ENCODE results near the gene ICAM3. TPM values are rescaled to one million over a fixed set of nuclear protein-coding genes. Genes with fewer than 3 reads are reported as not detected.

ICAM3 gene
- total RNA-seq, 2 experiments from 2014 or later: 63.7 to 76.4 TPM

GRCh38 chr19:10295305-10295846 is 44.0 kb downstream of the ICAM3 start:
- H3K9me2 ChIP-seq (ENCODE audit: insufficient read depth, low read length): no peaks in the 10 kb centered on the region
- no peak overlapping the region for H3K27ac ChIP-seq (ENCODE audit: low read depth, low read length, poor library complexity, severe bottlenecking)
- TF ChIP-seq CTCF (conservative IDR thresholded peaks at IDR 0.05; ENCODE audit: low read length) (no peak), EZH2phosphoT487 (IDR thresholded peaks at IDR 0.05; ENCODE audit: borderline replicate concordance, low read depth, low read length) (no peak)
- no peaks in the 10 kb centered on the region for H3K36me3 ChIP-seq (ENCODE audit: insufficient read depth, low read length)
- no peaks in the 10 kb centered on the region for H3K79me2 ChIP-seq (ENCODE audit: insufficient read depth, low read depth, low read length)
- H3K9me3 ChIP-seq (ENCODE audit: low read length): no peaks in the 10 kb centered on the region
- no peak overlapping the region for H3K4me3 ChIP-seq (ENCODE audit: low read depth, low read length, poor library complexity, severe bottlenecking)
- peak; percentile 29 for DNase-seq (ENCODE audit: low spot score)
- H3K4me1 ChIP-seq (ENCODE audit: insufficient read depth, low read length, poor library complexity, severe bottlenecking): peaks cover 34% of the 10 kb centered on the region
- intact Hi-C loops (cut with micrococcal nuclease; ENCODE audit: unreplicated experiment): no loop called here
- no TSS peak for BruUV-seq (replicated peaks)
- ChIA-PET CTCF (ENCODE audit: unreplicated experiment) (no interaction called here), POLR2A (no interaction called here)
- H2AFZ ChIP-seq (ENCODE audit: low read length): no peak overlapping the region
- H3K4me2 ChIP-seq (ENCODE audit: low read length): peak overlapping the region; percentile 32; the same call in 1 of the 2 replicates
- no peaks in the 10 kb centered on the region for H4K20me1 ChIP-seq (ENCODE audit: insufficient read depth, low read length)

GRCh38 chr19:10294368-10294697 is 45.1 kb downstream of the ICAM3 start:
- Histone ChIP-seq H3K79me2 (ENCODE audit: insufficient read depth, low read depth, low read length) (no peaks in the 10 kb centered on the region), H3K9me3 (ENCODE audit: low read length) (no peaks in the 10 kb centered on the region), H3K4me1 (ENCODE audit: insufficient read depth, low read length, poor library complexity, severe bottlenecking) (peaks cover 41% of the 10 kb centered on the region), H3K36me3 (ENCODE audit: insufficient read depth, low read length) (no peaks in the 10 kb centered on the region), H2AFZ (ENCODE audit: low read length) (no peak overlapping the region), H3K9me2 (ENCODE audit: insufficient read depth, low read length) (no peaks in the 10 kb centered on the region), H4K20me1 (ENCODE audit: insufficient read depth, low read length) (no peaks in the 10 kb centered on the region), H3K4me2 (ENCODE audit: low read length) (no peak overlapping the region), H3K4me3 (ENCODE audit: low read depth, low read length, poor library complexity, severe bottlenecking) (no peak overlapping the region), H3K27ac (ENCODE audit: low read depth, low read length, poor library complexity, severe bottlenecking) (no peak overlapping the region)
- no TSS peak for BruUV-seq (replicated peaks)
- TF ChIP-seq EZH2phosphoT487 (IDR thresholded peaks at IDR 0.05; ENCODE audit: borderline replicate concordance, low read depth, low read length): no peak
- no peak for TF ChIP-seq CTCF (conservative IDR thresholded peaks at IDR 0.05; ENCODE audit: low read length)
- ChIA-PET CTCF (ENCODE audit: unreplicated experiment) (no interaction called here), POLR2A (no interaction called here)
- no peak for DNase-seq (ENCODE audit: low spot score)
- intact Hi-C loops (cut with micrococcal nuclease; ENCODE audit: unreplicated experiment): no loop called here

GRCh38 chr19:10293637-10294367 is 45.6 kb downstream of the ICAM3 start:
- no peak for DNase-seq (ENCODE audit: low spot score)
- H3K36me3 ChIP-seq (ENCODE audit: insufficient read depth, low read length): no peaks in the 10 kb centered on the region
- no peaks in the 10 kb centered on the region for H3K9me2 ChIP-seq (ENCODE audit: insufficient read depth, low read length)
- H4K20me1 ChIP-seq (ENCODE audit: insufficient read depth, low read length): no peaks in the 10 kb centered on the region
- no peak overlapping the region for H3K4me2 ChIP-seq (ENCODE audit: low read length)
- peaks cover 47% of the 10 kb centered on the region for H3K4me1 ChIP-seq (ENCODE audit: insufficient read depth, low read length, poor library complexity, severe bottlenecking)
- H2AFZ ChIP-seq (ENCODE audit: low read length): no peak overlapping the region
- intact Hi-C loops (cut with micrococcal nuclease; ENCODE audit: unreplicated experiment): no loop called here
- ChIA-PET CTCF (ENCODE audit: unreplicated experiment) (no interaction called here), POLR2A (no interaction called here)
- H3K79me2 ChIP-seq (ENCODE audit: insufficient read depth, low read depth, low read length): no peaks in the 10 kb centered on the region
- no peak overlapping the region for H3K4me3 ChIP-seq (ENCODE audit: low read depth, low read length, poor library complexity, severe bottlenecking)
- no peak for TF ChIP-seq EZH2phosphoT487 (IDR thresholded peaks at IDR 0.05; ENCODE audit: borderline replicate concordance, low read depth, low read length)
- TF ChIP-seq CTCF (conservative IDR thresholded peaks at IDR 0.05; ENCODE audit: low read length): no peak
- H3K9me3 ChIP-seq (ENCODE audit: low read length): no peaks in the 10 kb centered on the region
- no TSS peak for BruUV-seq (replicated peaks)
- H3K27ac ChIP-seq (ENCODE audit: low read depth, low read length, poor library complexity, severe bottlenecking): no peak overlapping the region

All from OCI-LY7 (cell line).